C4-2B (cell line): ENCODE measurements around the gene ZNRF1.

ENCODE experiments used
- CTCF ChIP-seq: fragments of 450-650 bp; conservative IDR thresholded peaks from 2 replicates; pipeline ENCODE4 v1.5.1; 2017; ENCODE audit warnings: mild to moderate bottlenecking
- ZFX ChIP-seq: fragments of 450-650 bp; IDR thresholded peaks from 2 replicates; pipeline ENCODE4 v1.6.1; 2017

DNA sequence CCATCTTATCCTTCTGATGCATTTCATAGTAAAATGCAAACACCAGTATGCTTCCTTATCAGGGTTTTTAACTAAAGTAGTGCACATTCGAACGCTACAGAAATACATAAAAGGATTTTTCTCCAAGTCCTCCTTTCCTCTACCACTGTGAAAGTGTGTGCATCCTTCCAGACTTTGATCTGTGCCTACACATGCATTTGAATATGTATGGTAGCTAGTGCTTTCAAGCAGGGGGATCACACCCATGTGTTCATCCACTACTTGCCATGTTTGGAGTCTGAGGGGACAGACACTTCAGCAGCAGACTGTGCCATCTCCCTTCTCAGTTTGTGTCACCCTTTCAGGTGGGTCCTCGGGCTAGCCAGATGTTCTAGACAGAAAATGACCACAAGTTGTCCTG is 102.8 kb downstream of the ZNRF1 start:
- TF ChIP-seq CTCF: no peak
- no peak for TF ChIP-seq ZFX
